Ovary (tissue), 3 donors: ENCODE data around the gene CSTF2.

Source experiments
- CTCF ChIP-seq, 3 donors: fragments of 450-650 bp in 2 of 3; fragments of 200-600 bp in 1 of 3; IDR thresholded peaks; one replicate each; pipeline versions ENCODE4 v1.5.1 to v1.8.0; 2016 to 2022; ENCODE audit warnings: antibody characterized with exemption in 3 of 3, mild to moderate bottlenecking in 1 of 3
- POLR2A ChIP-seq: fragments of 450-650 bp; IDR thresholded peaks from one replicate; pipeline ENCODE4 v1.6.1; 2017; ENCODE audit warnings: antibody characterized with exemption, mild to moderate bottlenecking, moderate library complexity
- donor health status: DM: no; HTN: no; CAD: no.

- no peak for TF ChIP-seq CTCF (IDR thresholded peaks at IDR 0.05)
- TF ChIP-seq POLR2A = no peak
These were observed 22.8 kb upstream of the CSTF2 start for GRCh38 chrX:100797359-100797758.
